NCI-H748 (cell line): ENCODE data around the gene SKOR1.
A peak's percentile ranks its signal among the peaks of the same experiment; 100 is the strongest.

Experiments used
- DNase-seq: peaks from one replicate; lab custom pipeline; 2025; ENCODE audit not compliant: unreplicated experiment; lab: John Stamatoyannopoulos, UW

Gene SKOR1

GRCh38 chr15:67819636-67820035 lies 5.7 kb upstream of the SKOR1 start:
- DNase-seq, result no peak

GRCh38 chr15:67820122-67820991 lies 5.0 kb upstream of the SKOR1 start:
- DNase-seq, result no peak

GRCh38 chr15:67820992-67821783 lies 4.1 kb upstream of the SKOR1 start:
- DNase-seq, result no peak

GRCh38 chr15:67821784-67822440 lies 3.4 kb upstream of the SKOR1 start:
- peak; percentile 22 for DNase-seq

- DNase-seq, result peak; percentile 38
Observed at GRCh38 chr15:67822537-67823313, 2.6 kb upstream of the SKOR1 start.

GRCh38 chr15:67823314-67824196 lies 1.8 kb upstream of the SKOR1 start:
- peak; percentile 55 for DNase-seq

GRCh38 chr15:67824197-67824968 lies 926 bp upstream of the SKOR1 start:
- DNase-seq, result no peak

GRCh38 chr15:67825881-67826716 lies 790 bp downstream of the SKOR1 start:
- DNase-seq, result peak; percentile 70

GRCh38 chr15:67826717-67827561 lies 1.6 kb downstream of the SKOR1 start:
- peak; percentile 52 for DNase-seq

GRCh38 chr15:67827562-67828277 lies 2.4 kb downstream of the SKOR1 start:
- DNase-seq, result no peak

GRCh38 chr15:67828278-67828968 lies 3.1 kb downstream of the SKOR1 start:
- DNase-seq, result no peak

- DNase-seq, result no peak
Observed at GRCh38 chr15:67828969-67829646, 3.8 kb downstream of the SKOR1 start.

GRCh38 chr15:67829647-67830504 lies 4.6 kb downstream of the SKOR1 start:
- DNase-seq, result no peak

GRCh38 chr15:67831363-67831762 lies 6.1 kb downstream of the SKOR1 start:
- no peak for DNase-seq
